Left lung (tissue), 10 donors: ENCODE results near the gene ARFGAP2. TPM values are rescaled to one million over a fixed set of nuclear protein-coding genes. Genes with fewer than 3 reads are reported as not detected.

ENCODE experiments used
- ATAC-seq: fragments of 200-7000 bp; cut with Tn5 transposase; one replicate; pipeline ENCODE4 v1.9.1; 2020; ENCODE audit warnings: moderate library complexity
- DNase-seq, 4 donors: peaks; one replicate each; pipeline ENCODE4 v3.0.0-alpha.2; 2013 to 2020
- H3K27ac ChIP-seq, 2 donors: fragments of 200-600 bp; sonication (generic) in 1 of 2; one replicate each; pipeline versions ENCODE4 v1.5.0 to v1.8.0; 2020 to 2021
- H3K27me3 ChIP-seq, 2 donors: fragments of 200-600 bp; sonication (generic) in 1 of 2; one replicate each; pipeline versions ENCODE4 v1.5.0 to v1.8.0; 2020 to 2021
- H3K36me3 ChIP-seq, 2 donors: fragments of 200-600 bp; sonication (generic) in 1 of 2; one replicate each; pipeline versions ENCODE4 v1.5.0 to v1.8.0; 2020 to 2021
- H3K4me1 ChIP-seq, 2 donors: fragments of 200-600 bp; one replicate each; pipeline ENCODE4 v1.8.0; 2021
- H3K4me3 ChIP-seq, 2 donors: fragments of 200-600 bp; sonication (generic) in 1 of 2; one replicate each; pipeline versions ENCODE4 v1.5.0 to v1.8.0; 2020 to 2021; ENCODE audit warnings: mild to moderate bottlenecking in 1 of 2
- H3K9me3 ChIP-seq, 2 donors: fragments of 200-600 bp; sonication (generic) in 1 of 2; one replicate each; pipeline versions ENCODE4 v1.5.0 to v1.8.0; 2020 to 2021
- CTCF ChIP-seq, 2 donors: fragments of 200-600 bp; sonication (generic) in 1 of 2; IDR thresholded peaks; one replicate each; pipeline versions ENCODE4 v1.5.0 to v1.8.0; 2021; ENCODE audit warnings: antibody characterized with exemption in 2 of 2
- intact Hi-C, 2 donors: fragments of 100-400 bp; cut with DNase I; formaldehyde crosslinking; loops; one replicate each; pipeline versions ENCODE4 v1.11.2 to v1.14.2; 2022
- polyA plus RNA-seq, 6 donors: library from polyadenylated mRNA; unstranded; fragments of 120-200 nt; gene quantifications; one replicate each; pipeline ENCODE4 v1.2.1, GENCODE V29; 2013; ENCODE audit not compliant: insufficient read length in 6 of 6
- total RNA-seq, 2 donors: library from RNA; stranded (reverse); fragmentation: NEBNext Ultra II Directional; extraction: Animal tissue kit (Norgen Biotek cat#: 25700); gene quantifications; one replicate each; pipeline ENCODE4 v1.2.1, GENCODE V29; 2021
- donor health status: DM: no; HTN: yes; CAD: no.
- donor health status: DM: no; HTN: no; CAD: no.

ARFGAP2 gene
- total and polyA plus RNA-seq, 8 donors: 79.1 to 103 (median 92.4) TPM

DNA sequence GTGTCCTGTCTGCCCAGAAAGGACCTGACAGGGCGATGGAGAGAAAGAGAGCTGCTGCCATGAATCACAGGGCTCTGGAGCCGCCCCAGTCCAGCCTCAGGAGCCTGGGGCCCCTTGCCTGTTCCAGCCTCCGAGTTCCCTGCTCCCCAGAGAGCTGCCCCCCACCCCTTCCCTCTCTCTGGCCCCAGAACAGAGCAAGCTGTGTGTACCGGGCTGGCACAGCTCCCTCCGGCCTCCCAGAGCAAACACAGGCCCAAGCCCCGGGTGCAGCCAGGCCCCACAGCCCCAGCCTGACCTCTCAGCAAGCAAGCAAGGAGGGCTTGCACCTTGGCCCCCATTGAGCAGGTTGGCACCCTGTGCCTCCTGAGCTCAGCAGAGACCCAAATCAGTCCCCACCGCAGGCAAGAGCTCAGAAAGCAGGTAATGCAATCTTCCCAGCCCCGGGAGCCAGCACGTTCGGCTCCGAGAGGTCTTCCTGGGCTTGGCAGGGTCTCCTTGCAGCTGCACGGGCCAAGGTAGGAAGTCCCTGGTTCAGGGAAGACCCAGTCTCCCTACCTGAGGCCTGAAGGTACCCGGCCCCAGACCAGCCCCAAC lies 8.1 kb upstream of the ARFGAP2 start:
- Histone ChIP-seq H3K27ac (peak overlapping the region; percentile 78 to 80), H3K36me3 (peaks cover 0 to 8% of the 10 kb centered on the region in 2 donors), H3K4me1 (peaks cover 18 to 30% of the 10 kb centered on the region in 2 donors), H3K27me3 (peaks cover 4 to 57% of the 10 kb centered on the region in 2 donors), H3K4me3 (peak overlapping the region; percentile 54 to 65), H3K9me3 (no peaks in the 10 kb centered on the region)
- intact Hi-C loops: no loop called here
- DNase-seq (peak in 2 of 4 donors; percentile 44 to 64), ATAC-seq (peak; percentile 26)
- no peak for TF ChIP-seq CTCF (IDR thresholded peaks at IDR 0.05)

- intact Hi-C loops: no loop called here
- H3K9me3 ChIP-seq: no peaks in the 10 kb centered on the region
- H3K4me1 ChIP-seq: peaks cover 18 to 30% of the 10 kb centered on the region in 2 donors
- peaks cover 4 to 56% of the 10 kb centered on the region in 2 donors for H3K27me3 ChIP-seq
- no peak for ATAC-seq
- DNase-seq: peak in 1 of 4 donors; percentile 32
- no peak for TF ChIP-seq CTCF (IDR thresholded peaks at IDR 0.05)
- peaks cover 0 to 9% of the 10 kb centered on the region in 2 donors for H3K36me3 ChIP-seq
- no peak overlapping the region for H3K27ac ChIP-seq
- no peak overlapping the region for H3K4me3 ChIP-seq
Observed at GRCh38 chr11:47183969-47184368, 7.3 kb upstream of the ARFGAP2 start.

GRCh38 chr11:47183031-47183856 lies 6.6 kb upstream of the ARFGAP2 start:
- Histone ChIP-seq H3K4me3 (no peak overlapping the region), H3K27ac (no peak overlapping the region), H3K36me3 (peaks cover 0 to 9% of the 10 kb centered on the region in 2 donors), H3K27me3 (peaks cover 4 to 48% of the 10 kb centered on the region in 2 donors), H3K4me1 (peaks cover 17 to 29% of the 10 kb centered on the region in 2 donors), H3K9me3 (no peaks in the 10 kb centered on the region)
- no peak for TF ChIP-seq CTCF (IDR thresholded peaks at IDR 0.05)
- intact Hi-C loops: no loop called here
- DNase-seq (peak in 1 of 4 donors; percentile 63), ATAC-seq (no peak)

- Histone ChIP-seq H3K4me1 (peaks cover 14 to 29% of the 10 kb centered on the region in 2 donors), H3K27me3 (peaks cover 4 to 40% of the 10 kb centered on the region in 2 donors), H3K36me3 (peaks cover 0 to 9% of the 10 kb centered on the region in 2 donors), H3K9me3 (no peaks in the 10 kb centered on the region), H3K27ac (no peak overlapping the region), H3K4me3 (no peak overlapping the region)
- no peak for TF ChIP-seq CTCF (IDR thresholded peaks at IDR 0.05)
- intact Hi-C loops: no loop called here
- peak in 1 of 4 donors; percentile 72 for DNase-seq
- ATAC-seq: no peak
Observed at GRCh38 chr11:47182380-47182779, 5.7 kb upstream of the ARFGAP2 start.

GRCh38 chr11:47181271-47181670 lies 4.6 kb upstream of the ARFGAP2 start:
- ATAC-seq (no peak), DNase-seq (no peak)
- peaks cover 4 to 29% of the 10 kb centered on the region in 2 donors for H3K27me3 ChIP-seq
- H3K4me3 ChIP-seq: no peak overlapping the region
- H3K27ac ChIP-seq: no peak overlapping the region
- no peak for TF ChIP-seq CTCF (IDR thresholded peaks at IDR 0.05)
- H3K4me1 ChIP-seq: peaks cover 12 to 21% of the 10 kb centered on the region in 2 donors
- no peaks in the 10 kb centered on the region for H3K9me3 ChIP-seq
- intact Hi-C loops: no loop called here
- peaks cover 0 to 9% of the 10 kb centered on the region in 2 donors for H3K36me3 ChIP-seq
